Measurements from ENCODE around the gene CEP192.
"Not testable (repeated sequence)": the region's sequence is repeated elsewhere in the genome, so short reads cannot be mapped to it uniquely, and the experiment has no call there.

CEP192 gene

DNA sequence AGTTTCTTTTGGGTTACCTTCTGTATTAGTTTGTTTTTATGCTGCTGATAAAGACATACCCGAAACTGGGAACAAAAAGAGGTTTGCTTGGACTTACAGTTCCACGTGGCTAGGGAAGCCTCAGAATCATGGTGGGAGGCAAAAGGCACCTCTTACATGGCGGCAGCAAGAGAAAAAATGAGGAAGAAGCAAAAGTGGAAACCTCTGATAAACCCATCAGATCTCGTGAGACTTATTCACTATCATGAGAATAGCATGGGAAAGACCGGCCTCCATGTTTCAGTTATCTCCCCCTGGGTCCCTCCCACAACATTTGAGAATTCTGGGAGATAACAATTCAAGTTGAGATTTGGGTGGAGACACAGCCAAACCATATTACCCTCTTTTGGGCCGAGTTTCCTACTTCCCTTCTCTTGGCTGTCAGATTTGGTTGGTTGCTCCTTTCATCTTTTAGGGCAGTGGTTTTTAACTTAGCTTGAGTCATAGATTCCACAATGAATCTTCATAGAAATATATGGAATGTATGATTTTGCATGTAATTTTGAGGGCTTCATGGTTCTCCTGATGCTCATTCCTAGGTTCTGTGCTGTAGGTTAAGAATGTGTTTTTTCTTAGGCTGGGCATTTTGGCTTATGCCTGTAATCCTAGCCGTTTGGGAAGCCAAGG lies 44.2 kb downstream of the CEP192 start:
- no peak for DNase-seq (ENCODE audit: low spot score)

DNA sequence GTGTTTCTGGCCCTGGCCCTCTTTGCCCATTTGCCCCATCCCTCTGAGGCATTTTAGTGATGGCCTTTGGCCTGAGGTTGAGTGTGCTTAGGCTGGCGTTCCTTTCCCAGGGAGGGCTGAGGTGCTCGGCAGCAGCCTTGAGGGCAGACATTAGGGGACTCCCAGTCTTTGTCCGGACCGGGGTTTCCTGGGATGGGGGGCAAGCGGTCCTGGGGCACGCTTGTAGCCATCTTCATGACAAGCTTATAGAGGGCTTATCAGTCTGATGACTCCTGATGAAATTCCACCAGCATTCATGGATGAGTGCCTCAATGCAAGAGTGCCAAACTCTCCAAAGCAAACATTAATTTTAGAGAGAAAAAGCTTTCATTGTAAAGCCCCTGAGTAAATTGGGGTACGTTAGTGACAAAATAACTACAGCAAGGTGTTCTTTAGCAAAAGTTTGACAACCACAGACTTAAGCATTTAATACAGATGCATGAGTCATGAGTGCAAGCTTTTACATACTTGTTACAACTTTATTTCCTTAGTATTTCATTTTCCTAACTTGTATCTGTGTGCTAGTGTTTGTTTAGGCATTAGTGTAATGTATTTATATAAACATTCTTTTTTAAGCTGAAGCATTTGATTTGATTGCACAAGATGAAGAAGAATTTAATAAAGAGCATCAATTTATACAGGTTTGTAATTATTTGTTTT lies 45.6 kb downstream of the CEP192 start:
- no peak for DNase-seq (ENCODE audit: low spot score)

DNA sequence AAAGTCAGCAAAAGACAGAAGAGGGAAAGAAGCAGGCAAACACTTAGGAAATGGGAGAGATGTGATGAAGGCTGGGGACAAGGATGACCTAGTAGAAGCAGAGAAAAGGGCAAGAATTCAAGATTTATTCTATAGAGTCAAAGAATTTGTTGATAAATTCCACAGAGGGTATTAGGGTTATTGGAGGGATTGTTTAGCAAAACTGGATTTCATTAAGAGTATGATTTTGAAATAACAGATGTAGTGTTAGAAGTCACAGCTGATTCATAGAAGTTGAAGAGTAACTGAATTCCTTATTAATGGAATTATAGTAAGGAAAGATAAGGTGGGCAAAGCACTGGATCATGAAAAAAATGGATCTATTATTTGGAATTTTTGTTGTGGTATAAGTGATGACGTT lies 48.6 kb downstream of the CEP192 start:
- no peak for DNase-seq (ENCODE audit: low spot score)

DNA sequence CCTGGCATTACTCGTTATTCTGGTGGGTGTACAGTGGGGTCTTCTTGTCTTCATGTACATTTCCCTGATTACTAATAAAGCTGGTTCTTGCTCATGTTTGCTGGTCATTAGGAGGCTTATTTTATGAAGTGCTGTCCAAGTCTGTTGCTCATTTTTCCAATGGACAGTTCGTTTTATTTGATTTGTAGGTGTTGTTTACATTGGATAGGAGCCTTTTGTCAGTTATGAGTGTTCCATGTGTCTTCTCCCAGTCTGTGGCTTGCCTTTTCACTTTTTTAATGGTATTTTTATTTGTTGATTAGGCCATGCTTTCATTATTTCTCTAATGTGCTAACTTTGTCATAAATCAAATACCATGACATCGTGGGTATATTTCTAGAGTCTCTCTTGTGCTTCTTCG lies 51.9 kb downstream of the CEP192 start:
- DNase-seq (ENCODE audit: low spot score) = no peak

DNA sequence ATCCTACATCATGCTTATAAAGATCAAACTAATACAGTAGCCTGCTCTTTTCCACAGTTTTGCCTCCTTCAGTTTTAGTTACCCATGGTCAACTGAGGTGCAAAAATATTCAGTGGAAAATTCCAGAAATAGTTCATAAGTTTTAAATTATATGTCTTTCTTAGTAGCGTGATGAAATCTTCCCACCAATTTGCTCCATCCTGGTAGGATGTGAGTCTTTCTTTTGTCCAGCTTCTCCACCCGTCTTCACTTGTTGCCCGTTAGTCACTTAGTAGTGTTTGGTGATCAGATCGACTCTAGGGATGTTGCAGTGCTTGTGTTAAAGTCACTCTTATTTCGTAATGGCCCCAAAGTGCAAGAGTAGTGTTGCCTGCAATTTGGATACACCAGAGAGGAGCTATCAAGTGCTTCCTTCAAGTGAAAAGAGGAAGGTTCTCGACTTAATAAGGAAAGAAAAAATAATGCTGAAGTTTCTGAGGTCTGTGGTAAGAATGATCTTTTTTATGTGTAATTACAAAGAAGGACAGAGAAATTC lies 57.0 kb downstream of the CEP192 start:
- no peak for DNase-seq (ENCODE audit: low spot score)

DNA sequence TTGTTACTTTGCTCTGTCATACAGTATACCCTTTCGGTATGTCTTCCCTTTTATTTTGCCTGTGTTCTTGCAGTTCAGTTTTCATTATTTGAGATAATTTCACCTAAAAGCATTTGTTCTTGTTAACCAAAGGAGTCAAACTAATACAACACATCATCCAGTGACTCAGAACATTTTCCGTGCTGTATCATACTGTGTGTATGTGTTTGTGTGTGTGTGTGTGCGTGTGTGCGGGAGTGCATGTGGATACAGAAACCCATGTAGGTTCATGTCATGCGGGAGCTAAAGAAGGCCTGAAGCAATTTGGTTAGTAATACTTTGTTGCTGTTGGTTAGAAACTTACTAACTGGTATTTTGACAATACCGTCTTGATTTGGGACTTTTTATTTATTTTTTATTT lies 60.0 kb downstream of the CEP192 start:
- no peak for DNase-seq (ENCODE audit: low spot score)

DNA sequence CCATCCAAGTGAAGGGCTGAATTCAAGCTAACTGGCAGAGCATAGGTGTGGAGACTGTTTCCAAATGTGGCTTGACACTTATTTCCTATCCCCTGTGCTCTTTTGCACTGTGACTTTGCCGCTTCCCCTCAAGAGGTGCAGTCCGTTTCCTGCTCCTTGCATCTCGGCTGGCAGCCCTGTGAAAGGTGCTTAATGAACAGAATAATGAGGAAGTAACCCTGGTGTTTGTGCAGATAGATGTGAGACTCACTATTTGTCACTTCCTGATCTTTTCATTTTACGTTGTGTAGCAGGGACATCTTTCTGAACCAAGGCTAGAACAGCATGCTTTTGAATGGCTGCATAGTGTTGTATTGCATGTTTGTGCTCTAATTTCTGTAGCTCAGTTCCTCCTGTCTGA lies 60.8 kb downstream of the CEP192 start:
- DNase-seq (ENCODE audit: low spot score) = no peak

DNA sequence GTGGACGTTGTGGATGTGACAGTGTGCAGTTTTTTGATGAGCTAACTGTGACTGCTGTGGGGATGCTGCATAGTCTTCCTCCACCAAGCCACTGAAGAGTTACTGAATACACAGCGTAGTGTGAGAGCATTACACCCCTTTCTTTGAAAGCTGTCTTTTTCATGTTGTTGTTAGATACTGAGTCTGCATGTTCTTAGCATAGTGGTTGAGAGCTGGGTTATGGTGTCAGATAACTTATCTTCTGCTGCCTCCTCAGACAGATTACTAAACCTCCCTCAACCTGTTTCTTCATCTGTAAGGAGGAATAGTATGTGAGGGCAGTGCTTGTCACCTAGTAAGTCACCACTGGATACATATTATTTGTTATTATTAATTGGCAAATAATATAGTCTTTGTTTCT lies 63.2 kb downstream of the CEP192 start:
- no peak for DNase-seq (ENCODE audit: low spot score)

DNA sequence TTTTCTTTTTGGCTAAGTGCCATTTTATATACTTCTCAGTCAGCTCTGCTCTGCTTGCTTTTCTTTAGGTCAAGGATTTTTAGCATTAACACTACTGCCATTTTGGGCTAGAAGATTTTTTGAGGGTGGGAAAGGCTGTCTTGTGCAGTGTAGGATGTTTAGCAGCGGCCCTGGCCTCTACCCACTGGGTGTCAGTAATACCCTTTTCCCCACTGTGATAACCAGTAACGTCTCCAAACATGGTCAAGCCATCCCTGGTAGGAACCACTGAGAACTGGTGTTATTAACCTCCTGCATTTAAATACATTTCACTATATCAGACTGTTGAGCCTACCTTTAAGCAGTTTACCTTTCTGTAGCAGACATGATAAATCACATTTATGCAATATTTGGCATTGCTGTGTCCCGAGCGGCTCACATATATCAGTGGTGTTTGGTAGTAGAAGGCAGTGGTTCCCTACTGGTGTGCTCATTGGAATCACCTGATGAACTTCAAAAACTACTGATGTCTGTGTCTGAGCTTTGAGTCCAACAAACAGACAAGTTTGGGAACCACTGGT lies 70.5 kb downstream of the CEP192 start:
- DNase-seq (ENCODE audit: low spot score) = no peak

DNA sequence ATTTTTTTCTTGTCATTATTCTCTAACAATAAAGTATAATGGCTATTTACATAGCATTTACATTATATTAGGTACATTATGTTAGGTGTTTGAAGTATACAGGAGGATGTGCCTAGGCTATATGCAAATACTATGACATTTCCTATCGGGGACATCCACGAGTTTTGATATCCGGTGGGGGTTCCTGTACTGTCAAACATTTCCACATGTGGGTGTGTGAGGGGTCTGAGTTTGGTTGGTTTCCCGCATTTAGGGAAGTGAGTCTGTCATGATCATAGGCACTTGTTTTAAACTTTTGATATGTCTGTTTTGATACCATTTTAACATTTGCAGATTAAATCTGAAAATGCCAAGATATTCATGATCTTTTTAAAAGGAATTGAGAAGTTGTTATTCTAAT lies 76.0 kb downstream of the CEP192 start:
- DNase-seq (ENCODE audit: low spot score) = no peak

DNA sequence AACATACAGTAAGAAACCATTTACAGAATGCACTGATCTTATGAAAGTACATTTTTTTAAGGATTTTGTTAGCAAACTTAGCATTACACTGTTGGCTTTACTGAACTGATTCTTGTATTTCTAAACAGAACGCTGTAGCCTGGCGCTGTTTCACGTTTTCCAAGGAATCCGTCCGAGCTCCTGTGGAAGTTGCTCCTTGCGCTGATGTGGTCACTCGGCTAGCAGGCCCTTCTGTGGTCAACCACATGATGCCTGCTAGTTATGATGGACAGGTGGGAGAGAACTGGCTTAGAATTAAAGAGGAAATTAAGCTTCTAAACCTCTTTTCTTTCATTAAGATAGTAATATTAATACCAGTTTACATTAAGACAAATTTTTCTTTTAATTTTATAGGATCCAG lies 76.8 kb downstream of the CEP192 start:
- no peak for DNase-seq (ENCODE audit: low spot score)

DNA sequence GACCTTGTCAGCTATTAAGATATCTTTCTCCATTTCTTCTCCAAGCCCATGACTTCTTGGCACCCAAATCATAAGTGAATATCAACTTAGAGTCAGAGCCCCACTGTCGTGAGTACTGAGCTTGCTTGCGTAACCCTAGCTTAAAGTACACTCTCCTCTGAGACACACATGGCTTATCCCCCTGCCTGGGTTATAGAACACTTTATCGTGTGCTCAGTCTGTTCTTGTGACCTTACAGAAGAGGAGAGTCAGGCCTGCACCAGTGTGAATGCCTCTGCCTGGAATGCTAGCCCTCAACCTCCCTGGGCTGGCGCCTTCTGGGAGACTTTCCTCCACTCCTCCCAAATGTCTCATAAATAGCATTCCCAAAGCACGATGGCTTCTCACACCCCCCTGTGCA lies 79.3 kb downstream of the CEP192 start:
- DNase-seq (ENCODE audit: low spot score) = no peak

DNA sequence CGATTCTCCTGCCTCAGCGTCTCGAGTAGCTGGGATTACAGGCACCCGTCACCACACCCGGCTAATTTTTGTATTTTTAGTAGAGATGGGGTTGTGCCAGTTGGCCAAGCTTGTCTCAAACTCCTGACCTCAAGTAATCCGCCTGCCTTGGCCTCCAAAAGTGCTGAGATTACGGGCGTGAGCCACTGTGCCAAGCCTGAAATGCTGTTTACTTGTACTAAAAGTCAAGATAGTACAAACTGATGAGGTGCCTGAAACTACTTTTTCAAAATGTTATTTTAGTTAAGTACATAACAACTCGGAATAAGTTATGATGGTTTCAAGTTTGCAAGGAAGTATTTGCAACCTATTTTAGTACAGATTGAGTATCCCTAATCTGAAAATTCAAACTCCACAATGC lies 85.7 kb downstream of the CEP192 start:
- DNase-seq (ENCODE audit: low spot score) = no peak

DNA sequence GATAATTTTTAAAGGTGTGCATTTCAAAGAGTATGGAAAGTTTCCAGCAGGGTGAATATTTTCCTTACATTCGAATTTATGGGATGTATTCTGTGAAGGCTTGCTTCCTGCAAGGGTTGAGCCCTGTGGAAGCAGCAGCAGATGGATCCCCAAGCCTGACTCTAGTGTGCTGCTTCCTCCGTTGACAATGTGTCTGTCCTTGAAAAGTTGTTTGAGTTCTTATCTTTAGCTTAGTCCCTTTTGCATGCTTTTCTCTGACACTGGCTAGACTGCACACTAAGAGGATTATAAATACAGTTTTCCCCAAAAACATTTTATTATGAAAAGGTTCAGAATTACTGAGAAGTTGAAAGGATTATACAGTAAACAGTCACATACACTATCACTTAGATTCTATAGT lies 86.3 kb downstream of the CEP192 start:
- no peak for DNase-seq (ENCODE audit: low spot score)

DNA sequence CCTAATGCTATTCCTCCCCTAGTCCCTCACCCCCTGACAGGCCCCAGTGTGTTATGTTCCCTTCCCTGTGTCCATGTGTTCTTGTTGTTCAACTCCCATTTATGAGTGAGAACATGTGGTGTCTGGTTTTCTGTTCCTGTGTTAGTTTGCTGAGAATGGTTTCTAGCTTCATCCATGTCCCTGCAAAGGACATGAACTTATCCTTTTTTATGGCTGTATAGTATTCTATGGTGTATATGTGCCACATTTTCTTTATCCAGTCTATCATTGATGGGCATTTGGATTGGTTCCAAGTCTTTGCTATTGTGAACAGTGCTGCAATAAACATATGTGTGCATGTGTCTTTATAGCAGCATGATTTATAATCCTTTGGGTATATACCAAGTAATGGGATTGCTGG lies 86.9 kb downstream of the CEP192 start:
- DNase-seq (ENCODE audit: low spot score) = not testable (repeated sequence)

DNA sequence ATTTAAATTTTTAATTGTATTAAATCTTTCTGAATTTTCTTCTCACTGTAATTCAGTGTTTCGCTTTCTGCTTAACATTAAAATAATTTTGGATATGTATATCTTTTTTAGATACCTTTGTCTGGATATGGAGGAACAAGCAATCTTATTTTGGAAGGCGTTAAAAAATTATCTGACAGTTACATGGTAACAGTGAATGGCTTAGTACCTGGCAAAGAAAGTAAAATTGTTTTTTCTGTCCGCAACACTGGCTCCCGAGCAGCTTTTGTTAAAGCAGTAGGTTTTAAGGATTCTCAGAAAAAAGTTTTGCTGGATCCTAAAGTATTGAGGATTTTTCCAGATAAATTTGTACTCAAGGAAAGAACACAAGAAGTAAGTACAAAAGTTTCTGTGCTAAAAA lies 95.7 kb downstream of the CEP192 start:
- DNase-seq (ENCODE audit: low spot score) = no peak

DNA sequence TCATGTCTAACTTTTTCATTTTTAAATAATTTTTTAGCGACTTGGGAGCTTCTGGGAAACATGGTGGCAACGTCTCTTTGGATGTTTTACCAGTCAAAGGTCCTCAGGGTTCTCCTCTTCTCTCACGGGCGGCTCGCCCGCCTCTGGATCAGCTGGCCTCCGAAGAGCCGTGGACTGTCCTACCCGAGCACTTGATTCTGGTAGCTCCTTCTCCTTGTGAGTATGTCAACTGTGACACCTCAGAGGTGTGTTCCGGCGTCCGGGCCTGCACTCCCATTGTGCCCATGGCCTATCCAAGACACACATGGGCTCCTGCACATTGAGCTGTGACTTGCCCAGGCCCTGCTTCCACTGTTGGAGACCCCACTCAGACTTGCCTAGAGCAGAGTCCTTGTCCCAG lies 104.3 kb downstream of the CEP192 start:
- no peak for DNase-seq (ENCODE audit: low spot score)

DNA sequence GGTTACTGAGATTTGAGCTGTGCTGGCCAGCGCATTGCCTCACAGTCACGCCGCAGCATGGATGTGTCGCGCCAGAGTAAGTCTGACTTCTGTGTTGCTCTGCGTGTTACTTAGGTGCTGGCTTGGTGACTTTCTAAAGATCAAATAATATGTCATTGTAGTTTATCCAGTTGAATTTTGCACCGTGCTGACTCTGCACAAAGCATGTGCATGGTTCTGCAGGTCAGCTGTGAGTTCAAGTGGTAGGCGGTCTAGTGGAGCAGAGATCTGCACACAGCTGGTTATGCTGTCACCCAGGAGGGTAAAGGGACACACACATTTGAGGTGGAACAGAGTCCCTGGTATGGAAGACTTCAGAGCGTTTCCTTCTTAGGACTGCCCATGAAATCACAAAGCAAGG lies 105.1 kb downstream of the CEP192 start:
- DNase-seq (ENCODE audit: low spot score) = no peak

DNA sequence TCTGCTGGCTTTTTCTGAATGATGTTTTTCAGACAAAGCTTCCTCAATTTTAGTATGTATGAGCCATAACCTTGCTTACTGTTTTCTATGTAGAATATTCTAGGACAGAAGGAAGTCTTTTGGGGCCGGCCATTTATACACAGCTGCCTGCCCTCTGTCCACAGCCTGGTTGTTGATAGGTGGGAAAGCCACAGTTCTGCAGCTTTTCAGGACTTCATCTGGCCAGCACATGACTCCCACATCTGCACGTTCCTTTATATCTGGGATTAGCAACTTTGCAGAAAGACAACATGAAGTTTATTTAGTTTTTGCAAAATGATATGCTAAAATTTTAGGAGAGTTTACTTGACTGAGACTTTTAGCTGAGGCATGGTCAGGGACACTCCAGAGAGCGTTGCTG lies 105.6 kb downstream of the CEP192 start:
- no peak for DNase-seq (ENCODE audit: low spot score)

DNA sequence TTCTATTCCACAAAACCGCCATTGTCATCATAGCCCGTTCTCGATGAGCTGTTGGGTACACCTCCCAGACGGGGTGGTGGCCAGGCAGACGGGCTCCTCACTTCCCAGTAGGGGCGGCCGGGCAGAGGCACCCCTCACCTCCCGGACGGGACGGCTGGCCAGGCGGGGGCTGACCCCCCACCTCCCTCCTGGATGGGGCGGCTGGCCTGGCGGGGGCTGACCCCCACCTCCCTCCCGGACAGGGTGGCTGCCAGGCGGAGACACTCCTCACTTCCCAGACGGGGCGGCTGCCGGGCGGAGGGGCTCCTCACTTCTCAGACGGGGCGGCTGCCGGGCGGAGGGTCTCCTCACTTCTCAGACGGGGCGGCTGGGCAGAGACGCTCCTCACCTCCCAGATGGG lies 106.9 kb downstream of the CEP192 start:
- DNase-seq (ENCODE audit: low spot score) = not testable (repeated sequence)

DNA sequence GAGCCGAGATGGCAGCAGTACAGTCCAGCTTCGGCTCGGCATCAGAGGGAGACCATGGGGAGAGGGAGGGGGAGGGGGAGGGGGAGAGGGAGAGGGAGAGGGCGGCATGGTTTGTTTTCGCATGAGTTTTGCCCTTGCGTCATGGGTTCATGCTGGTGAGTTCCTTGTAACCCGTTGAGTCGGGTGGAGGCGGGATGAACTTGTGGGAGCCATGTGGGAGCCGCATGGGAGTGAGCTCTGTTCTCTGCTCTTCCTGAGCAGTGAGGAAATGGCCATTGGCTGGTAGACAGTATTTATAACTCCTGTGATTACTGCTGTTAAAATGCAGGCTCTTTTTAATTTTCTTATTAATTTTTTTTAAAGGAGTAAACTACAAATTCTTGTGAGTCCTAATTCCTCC lies 108.0 kb downstream of the CEP192 start:
- no peak for DNase-seq (ENCODE audit: low spot score)

DNA sequence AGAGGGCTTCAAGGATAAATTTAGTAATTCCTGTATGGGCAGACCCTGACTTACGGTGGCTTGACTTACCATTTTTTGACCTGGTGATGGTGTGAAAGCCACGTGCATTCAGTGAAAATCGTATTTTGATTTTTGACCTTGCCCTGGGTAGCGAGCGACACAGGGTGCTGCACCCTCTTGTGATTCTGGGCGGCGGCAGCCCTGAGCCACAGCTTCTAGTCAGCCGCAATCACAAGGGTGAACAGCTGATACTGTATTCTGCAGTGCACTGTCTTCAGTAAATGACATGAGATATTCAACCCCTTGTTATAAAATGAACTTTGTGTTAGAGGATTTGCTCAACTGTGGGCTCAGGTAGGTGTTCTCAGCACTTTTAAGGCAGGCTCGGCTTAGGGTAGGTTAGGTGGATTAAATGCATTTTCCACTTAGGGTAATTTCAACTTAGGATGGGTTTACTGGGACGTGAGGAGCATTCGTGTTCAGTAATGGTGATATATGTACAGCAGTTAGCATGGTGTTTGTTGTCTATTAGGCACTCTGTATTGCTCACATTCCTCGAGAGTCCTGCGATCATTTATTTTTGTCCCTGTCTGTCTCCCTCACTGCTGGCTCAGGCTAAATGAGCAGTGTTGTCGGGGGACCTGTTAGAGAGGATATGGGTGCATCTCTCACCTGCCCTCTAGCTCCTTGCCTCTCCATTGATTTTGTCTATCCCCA lies 109.9 kb downstream of the CEP192 start:
- no peak for DNase-seq (ENCODE audit: low spot score)

DNA sequence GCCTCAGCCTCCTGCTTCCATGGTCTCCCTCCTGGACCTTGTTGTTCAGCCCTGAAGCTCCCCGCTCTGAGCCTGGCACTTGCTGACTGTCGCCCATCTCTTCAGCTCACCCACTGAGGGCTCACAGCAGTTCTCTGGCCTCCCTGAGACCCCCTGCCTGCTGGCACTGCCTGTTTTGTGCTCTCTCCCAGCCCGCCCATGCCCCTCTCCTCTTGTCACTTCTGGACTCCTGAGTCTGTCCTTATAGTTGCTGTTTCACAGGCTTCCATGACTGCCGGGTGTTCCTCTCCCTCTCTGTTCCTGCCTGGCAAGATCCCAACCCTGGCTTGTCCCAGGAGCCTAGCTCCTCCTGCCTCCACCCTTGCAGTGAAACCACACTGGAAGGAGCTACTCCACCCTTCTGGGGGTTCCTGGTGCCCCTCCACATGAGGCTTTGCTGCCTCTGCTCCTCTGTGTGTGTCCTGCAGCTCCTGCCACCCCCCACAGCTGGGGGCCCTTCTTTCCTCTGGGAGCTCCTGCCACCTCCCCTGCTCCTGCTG lies 110.6 kb downstream of the CEP192 start:
- no peak for DNase-seq (ENCODE audit: low spot score)

Data from CD4-positive, alpha-beta T cell treated with Interleukin-6 at 100 ng/mL for 8 hours (primary cell).